ENCODE data around the gene PRPF8.

DNA sequence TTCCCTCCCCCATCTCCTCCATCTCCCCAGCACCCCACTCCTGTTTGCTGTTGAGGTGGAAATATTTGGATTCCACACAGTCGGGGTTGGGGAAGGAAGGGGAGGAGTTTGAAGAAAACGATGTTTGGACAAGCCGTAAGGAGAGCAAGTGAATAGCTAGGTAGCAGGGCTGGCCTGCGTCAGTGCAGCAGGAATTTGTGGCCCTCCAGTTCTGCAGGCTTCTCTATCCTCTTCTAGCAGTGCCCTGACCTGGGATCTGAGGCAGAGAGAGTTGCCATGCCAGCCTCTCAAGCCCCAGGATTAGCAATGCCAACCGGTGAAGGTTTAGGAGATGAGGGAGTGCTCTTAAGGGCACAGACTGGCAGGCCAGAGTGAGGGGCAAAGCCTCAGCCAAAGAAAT is 13.0 kb upstream of the PRPF8 start:
- TF ChIP-seq, protein P1, sequence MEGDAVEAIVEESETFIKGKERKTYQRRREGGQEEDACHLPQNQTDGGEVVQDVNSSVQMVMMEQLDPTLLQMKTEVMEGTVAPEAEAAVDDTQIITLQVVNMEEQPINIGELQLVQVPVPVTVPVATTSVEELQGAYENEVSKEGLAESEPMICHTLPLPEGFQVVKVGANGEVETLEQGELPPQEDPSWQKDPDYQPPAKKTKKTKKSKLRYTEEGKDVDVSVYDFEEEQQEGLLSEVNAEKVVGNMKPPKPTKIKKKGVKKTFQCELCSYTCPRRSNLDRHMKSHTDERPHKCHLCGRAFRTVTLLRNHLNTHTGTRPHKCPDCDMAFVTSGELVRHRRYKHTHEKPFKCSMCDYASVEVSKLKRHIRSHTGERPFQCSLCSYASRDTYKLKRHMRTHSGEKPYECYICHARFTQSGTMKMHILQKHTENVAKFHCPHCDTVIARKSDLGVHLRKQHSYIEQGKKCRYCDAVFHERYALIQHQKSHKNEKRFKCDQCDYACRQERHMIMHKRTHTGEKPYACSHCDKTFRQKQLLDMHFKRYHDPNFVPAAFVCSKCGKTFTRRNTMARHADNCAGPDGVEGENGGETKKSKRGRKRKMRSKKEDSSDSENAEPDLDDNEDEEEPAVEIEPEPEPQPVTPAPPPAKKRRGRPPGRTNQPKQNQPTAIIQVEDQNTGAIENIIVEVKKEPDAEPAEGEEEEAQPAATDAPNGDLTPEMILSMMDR (IDR thresholded peaks at IDR 0.05): no peak
- TF ChIP-seq EP300 (IDR thresholded peaks at IDR 0.05): no peak
